Stomach (tissue), 9 donors: Measurements from ENCODE around the gene LOXL3. TPM values are rescaled to one million over a fixed set of nuclear protein-coding genes. Genes with fewer than 3 reads are reported as not detected.

Experiments
- DNase-seq, 2 donors: peaks; one replicate each; pipeline versions ENCODE4 v3.0.0 to v3.0.0-alpha.2; 2013 to 2019
- H3K27ac ChIP-seq, 5 donors: fragments of 200-600 bp in 4 of 5; sonication (generic) in 4 of 5; one replicate each; pipeline ENCODE4 v1.5.1; 2013 to 2019; ENCODE audit warnings: mild to moderate bottlenecking in 1 of 5, moderate library complexity in 1 of 5
- H3K27me3 ChIP-seq, 3 donors: fragments of 200-600 bp; sonication (generic); one replicate each; pipeline ENCODE4 v1.5.1; 2017 to 2019; ENCODE audit warnings: mixed run types in 1 of 3
- H3K36me3 ChIP-seq, 4 donors: fragments of 200-600 bp; sonication (generic); 1 replicate in 3 of 4; 2 replicates in 1 of 4; pipeline ENCODE4 v1.5.1; 2016 to 2019
- H3K4me1 ChIP-seq, 4 donors: fragments of 200-600 bp; sonication (generic); one replicate each; pipeline ENCODE4 v1.5.1; 2016 to 2019
- H3K4me3 ChIP-seq, 4 donors: fragments of 200-600 bp; sonication (generic) in 3 of 4; one replicate each; pipeline ENCODE4 v1.5.1; 2016 to 2019; ENCODE audit warnings: mild to moderate bottlenecking in 1 of 4
- H3K9me3 ChIP-seq, 4 donors: fragments of 200-600 bp; sonication (generic); one replicate each; pipeline ENCODE4 v1.5.1; 2016 to 2019
- CTCF ChIP-seq, 7 experiments: fragments of 450-650 bp in 4 of 7; fragments of 200-600 bp in 3 of 7; sonication (generic) in 3 of 7; IDR thresholded peaks; one replicate each; pipeline ENCODE4 v1.5.1; 2016 to 2019; ENCODE audit warnings: antibody characterized with exemption in 7 of 7, control low read depth in 2 of 7, mild to moderate bottlenecking in 1 of 7
- EP300 ChIP-seq: sonication (generic); formaldehyde crosslinking; IDR thresholded peaks from one replicate; pipeline ENCODE4 v1.6.1; 2017; ENCODE audit warnings: antibody characterized with exemption
- POLR2A ChIP-seq, 4 donors: fragments of 450-650 bp; IDR thresholded peaks; one replicate each; pipeline ENCODE4 v1.6.1; 2016; ENCODE audit warnings: antibody characterized with exemption in 4 of 4, control low read depth in 2 of 4, mild to moderate bottlenecking in 1 of 4, moderate library complexity in 1 of 4
- POLR2AphosphoS5 ChIP-seq, 3 donors: sonication (generic); formaldehyde crosslinking; IDR thresholded peaks; one replicate each; pipeline ENCODE4 v1.6.1; 2016; ENCODE audit warnings: antibody characterized with exemption in 3 of 3
- WGBS, 5 donors: extraction: QIAGEN DNeasy Blood & Tissue Kit in 3 of 5; methylation state at CpG; one replicate each; pipeline versions ENCODE4 v1.1.5 to v1.1.7; 2013 to 2018; 5-methylcytosine and 5-hydroxymethylcytosine counted together
- intact Hi-C: fragments of 100-400 bp; cut with DNase I; formaldehyde crosslinking; loops from one replicate; pipeline ENCODE4 v1.15.1; 2023; ENCODE audit warnings: low total_unique reads
- polyA plus RNA-seq, 3 donors: library from polyadenylated mRNA; stranded (reverse); fragments of 200-250 nt; gene quantifications; one replicate each; pipeline ENCODE4 v1.2.3, GENCODE V29; 2013
- total RNA-seq, 5 donors: library from RNA; depleted of rRNA; stranded (reverse); fragments of >200 nt; gene quantifications; one replicate each; pipeline versions ENCODE4 v1.1.0 to v1.2.3, GENCODE V29; 2014 to 2016
- donor health status: healthy with polysubstance abuse.
- donor health status: Bipolar disorder and iron deficiency.
- donor health status: healthy.

LOXL3 gene
- total and polyA plus RNA-seq, 8 donors: 0.76 to 49.0 (median 1.4) TPM

- intact Hi-C loops: loop anchor here (5.0 to 10.0 kb wide), 2 partner anchors 54 to 106 kb away; partner anchors contain the start of genes CCDC142 and TTC31
- no peaks in the 10 kb centered on the region for H3K9me3 ChIP-seq
- H3K27me3 ChIP-seq: peaks cover 0 to 43% (median 4%) of the 10 kb centered on the region in 3 donors
- H3K36me3 ChIP-seq: no peaks in the 10 kb centered on the region
- WGBS, 5 donors: 60 to 69% (median 68%) methylated on average over 2 of the region's 2 CpGs
- H3K4me3 ChIP-seq: no peak overlapping the region
- no peak for TF ChIP-seq CTCF (IDR thresholded peaks at IDR 0.05)
- TF ChIP-seq EP300: no peak
- no peak for TF ChIP-seq POLR2AphosphoS5 (IDR thresholded peaks at IDR 0.05)
- no peak for TF ChIP-seq POLR2A (IDR thresholded peaks at IDR 0.05)
- peaks cover 0 to 6% (median 0%) of the 10 kb centered on the region in 4 donors for H3K4me1 ChIP-seq
- H3K27ac ChIP-seq: no peak overlapping the region
- no peak for DNase-seq
Observed at GRCh38 chr2:74588664-74589063, 34.9 kb upstream of the LOXL3 start.

- Histone ChIP-seq H3K4me1 (peaks cover 0 to 6% (median 0%) of the 10 kb centered on the region in 4 donors), H3K36me3 (no peaks in the 10 kb centered on the region), H3K27me3 (peaks cover 0 to 34% (median 4%) of the 10 kb centered on the region in 3 donors), H3K9me3 (no peaks in the 10 kb centered on the region), H3K4me3 (no peak overlapping the region), H3K27ac (no peak overlapping the region)
- 17 to 23% (median 18%) methylated on average over 6 of the region's 6 CpGs for WGBS, 5 donors
- TF ChIP-seq POLR2AphosphoS5 (IDR thresholded peaks at IDR 0.05): peak in 1 of 3 donors; percentile 65
- TF ChIP-seq POLR2A (IDR thresholded peaks at IDR 0.05): no peak
- peak in 5 of 7 experiments; percentile 45 to 64 (median 47) for TF ChIP-seq CTCF (IDR thresholded peaks at IDR 0.05)
- TF ChIP-seq EP300: no peak
- DNase-seq: peak; percentile 69 to 90
- intact Hi-C loops: loop anchor here (5.0 to 10.0 kb wide), 2 partner anchors 53 to 105 kb away; partner anchors contain the start of genes CCDC142 and TTC31
Observed at GRCh38 chr2:74587664-74588277, 34.0 kb upstream of the LOXL3 start.

GRCh38 chr2:74585406-74586185 lies 31.9 kb upstream of the LOXL3 start:
- intact Hi-C loops: loop anchor here (5.0 to 10.0 kb wide), 2 partner anchors 51 to 103 kb away; partner anchors contain the start of genes CCDC142 and TTC31
- H3K9me3 ChIP-seq: no peaks in the 10 kb centered on the region
- DNase-seq: no peak
- peaks cover 0 to 20% (median 0%) of the 10 kb centered on the region in 3 donors for H3K27me3 ChIP-seq
- no peaks in the 10 kb centered on the region for H3K36me3 ChIP-seq
- no peak for TF ChIP-seq POLR2AphosphoS5 (IDR thresholded peaks at IDR 0.05)
- no peak for TF ChIP-seq CTCF (IDR thresholded peaks at IDR 0.05)
- TF ChIP-seq EP300: no peak
- TF ChIP-seq POLR2A (IDR thresholded peaks at IDR 0.05): no peak
- no peak overlapping the region for H3K4me3 ChIP-seq
- 31 to 56% (median 54%) methylated on average over 4 of the region's 4 CpGs for WGBS, 5 donors
- peaks cover 0 to 6% (median 0%) of the 10 kb centered on the region in 4 donors for H3K4me1 ChIP-seq
- no peak overlapping the region for H3K27ac ChIP-seq

GRCh38 chr2:74584088-74584645 lies 30.4 kb upstream of the LOXL3 start:
- WGBS, 5 donors: 57 to 68% (median 64%) methylated on average over 2 of the region's 2 CpGs
- Histone ChIP-seq H3K4me1 (peaks cover 0 to 6% (median 0%) of the 10 kb centered on the region in 4 donors), H3K27me3 (peaks cover 0 to 5% (median 0%) of the 10 kb centered on the region in 3 donors), H3K36me3 (no peaks in the 10 kb centered on the region), H3K9me3 (no peaks in the 10 kb centered on the region), H3K4me3 (no peak overlapping the region), H3K27ac (no peak overlapping the region)
- TF ChIP-seq EP300: no peak
- TF ChIP-seq CTCF (IDR thresholded peaks at IDR 0.05): no peak
- no peak for TF ChIP-seq POLR2AphosphoS5 (IDR thresholded peaks at IDR 0.05)
- TF ChIP-seq POLR2A (IDR thresholded peaks at IDR 0.05): no peak
- intact Hi-C loops: loop anchor here (10.0 kb wide), 1 partner anchor 49 kb away; no protein-coding TSS in a partner anchor
- DNase-seq: no peak
